ENCODE measurements around the gene BRME1.
A peak's percentile ranks its signal among the peaks of the same experiment; 100 is the strongest.

BRME1 gene

GRCh38 chr19:13905634-13906520 is at the start of gene BRME1, which contains the start of gene CC2D1A:
BRME1 (minus strand) TSS chr19:13906117; CDS start chr19:13904892, 1,225 bp downstream.
CC2D1A (plus strand) TSS chr19:13906201; CDS start chr19:13906442, 241 bp downstream.
- peak; percentile 85 for DNase-seq

DNA sequence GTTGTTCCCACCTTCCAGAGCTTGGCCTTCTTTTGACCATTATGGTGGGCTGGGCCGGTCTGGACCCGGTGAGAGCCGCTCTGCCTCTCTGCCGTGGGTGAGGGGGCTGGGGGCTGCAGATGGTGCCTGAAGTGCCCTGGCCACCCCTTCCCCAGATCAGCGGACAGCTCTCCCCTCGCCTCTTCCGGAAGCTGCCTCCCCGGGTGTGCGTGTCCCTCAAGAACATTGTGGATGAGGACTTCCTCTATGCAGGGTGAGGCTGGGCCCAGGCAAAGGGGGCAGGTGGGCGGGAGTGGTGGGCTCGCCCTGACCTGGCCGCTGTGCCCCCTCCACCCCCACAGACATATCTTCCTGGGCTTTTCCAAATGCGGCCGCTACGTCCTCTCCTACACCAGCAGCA is 48.3 kb upstream of the BRME1 start:
- no peak for DNase-seq

- DNase-seq: no peak
Measured at GRCh38 chr19:13952931-13953531, 47.1 kb upstream of the BRME1 start.

DNA sequence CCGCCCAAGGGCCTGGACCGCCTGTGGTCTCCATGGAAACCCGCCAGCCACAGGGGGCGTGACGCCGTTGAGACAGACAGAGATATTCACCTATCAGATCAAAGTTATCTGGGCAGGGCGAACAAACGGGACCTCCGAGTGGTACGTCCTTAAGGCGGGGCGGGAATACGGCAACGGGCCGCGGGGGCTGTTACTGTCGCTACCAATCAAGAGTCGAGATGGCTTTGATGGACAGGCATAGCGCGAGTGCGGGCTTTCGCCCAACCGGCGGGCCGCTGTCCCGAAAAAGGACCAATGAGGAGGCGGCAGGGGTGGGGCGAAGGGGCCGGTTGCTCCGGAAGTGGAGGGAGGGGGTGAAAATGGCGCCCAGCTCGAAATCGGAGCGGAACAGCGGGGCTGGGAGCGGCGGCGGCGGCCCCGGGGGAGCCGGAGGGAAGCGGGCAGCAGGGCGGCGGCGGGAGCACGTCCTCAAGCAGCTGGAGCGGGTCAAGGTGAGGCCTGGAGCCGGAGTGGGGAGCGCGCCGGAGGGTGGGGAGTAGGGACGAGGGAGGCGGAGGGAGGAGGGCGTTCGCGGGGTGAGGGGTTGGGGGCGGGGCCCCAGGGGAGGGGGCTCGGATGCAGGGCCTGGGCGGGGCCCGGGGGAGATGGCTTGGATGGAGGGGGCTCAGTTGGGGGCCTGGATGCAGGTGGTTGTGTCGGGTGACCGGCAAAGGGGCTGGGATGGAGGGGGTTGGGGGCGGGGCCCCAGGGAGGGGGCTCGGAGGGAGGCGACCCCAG is 46.4 kb upstream of the BRME1 start, which contains the start of gene DCAF15:
TSS of gene DCAF15 (plus strand) at position 356 of the 777 bp plus-strand sequence. CDS start at position 360, 4 bp downstream.
- DNase-seq: peak; percentile 99

DNA sequence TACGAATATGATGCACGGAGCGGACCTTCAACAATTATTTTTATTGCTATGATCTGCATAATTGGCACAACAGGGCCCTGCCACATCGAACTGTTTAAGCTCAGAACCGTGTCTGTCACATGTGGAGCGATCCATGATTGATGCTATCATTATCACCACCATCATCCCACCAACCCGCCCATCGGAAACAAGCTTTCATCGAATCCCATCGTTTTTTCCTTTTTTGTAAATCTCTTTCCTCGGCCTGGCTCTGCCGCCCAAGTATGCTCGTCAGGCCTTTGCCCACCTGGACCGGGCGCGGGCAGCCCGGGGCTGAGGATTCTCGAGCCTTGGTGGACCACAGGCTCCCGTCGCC is 45.9 kb upstream of the BRME1 start:
- DNase-seq: no peak

GRCh38 chr19:13951043-13951442 is 45.1 kb upstream of the BRME1 start:
- DNase-seq: no peak

- no peak for DNase-seq
Measured at GRCh38 chr19:13946414-13946813, 40.5 kb upstream of the BRME1 start.

DNA sequence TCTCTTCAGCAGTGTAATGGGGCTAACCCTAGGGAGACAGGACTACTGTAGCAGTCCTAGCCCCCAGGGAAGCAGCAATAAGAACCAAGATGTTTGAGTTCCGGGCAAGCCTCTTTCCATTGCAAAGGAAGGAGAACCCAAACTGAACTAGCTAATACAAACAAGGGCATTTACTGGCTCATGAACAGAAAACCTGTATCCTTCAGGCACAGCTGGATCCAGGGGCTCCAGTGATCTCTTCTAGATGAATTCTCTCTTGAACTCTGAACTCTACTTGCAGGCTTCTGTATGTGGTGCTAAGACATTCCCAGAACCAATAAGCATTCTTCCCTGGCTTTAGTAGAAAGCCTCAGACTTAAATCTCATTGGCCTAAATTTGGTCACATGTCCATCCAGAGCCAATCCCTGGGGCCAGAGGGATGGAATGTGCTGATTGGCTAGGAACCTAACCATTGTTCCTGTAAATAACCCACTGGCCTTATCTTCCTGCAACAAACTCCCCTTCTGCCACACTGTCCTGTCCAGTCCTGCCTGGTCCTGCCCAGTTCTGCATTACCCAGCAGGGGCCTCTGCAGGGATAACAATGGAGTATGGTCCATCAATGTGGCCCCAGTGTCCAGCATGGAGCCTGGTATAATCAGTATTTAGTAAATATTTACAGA is 36.2 kb upstream of the BRME1 start:
- no peak for DNase-seq

GRCh38 chr19:13938301-13939064 is 32.6 kb upstream of the BRME1 start, which contains the start of gene PODNL1:
PODNL1 (minus strand) TSS chr19:13938417; CDS start chr19:13938181, 236 bp downstream.
- no peak for DNase-seq

- no peak for DNase-seq
Measured at GRCh38 chr19:13937479-13938300, 31.8 kb upstream of the BRME1 start.

- DNase-seq: no peak
Measured at GRCh38 chr19:13935765-13936510, 30.0 kb upstream of the BRME1 start.

- no peak for DNase-seq
Measured at GRCh38 chr19:13934785-13935109, 28.8 kb upstream of the BRME1 start.

- DNase-seq: no peak
Measured at GRCh38 chr19:13932911-13933393, 27.0 kb upstream of the BRME1 start.

DNA sequence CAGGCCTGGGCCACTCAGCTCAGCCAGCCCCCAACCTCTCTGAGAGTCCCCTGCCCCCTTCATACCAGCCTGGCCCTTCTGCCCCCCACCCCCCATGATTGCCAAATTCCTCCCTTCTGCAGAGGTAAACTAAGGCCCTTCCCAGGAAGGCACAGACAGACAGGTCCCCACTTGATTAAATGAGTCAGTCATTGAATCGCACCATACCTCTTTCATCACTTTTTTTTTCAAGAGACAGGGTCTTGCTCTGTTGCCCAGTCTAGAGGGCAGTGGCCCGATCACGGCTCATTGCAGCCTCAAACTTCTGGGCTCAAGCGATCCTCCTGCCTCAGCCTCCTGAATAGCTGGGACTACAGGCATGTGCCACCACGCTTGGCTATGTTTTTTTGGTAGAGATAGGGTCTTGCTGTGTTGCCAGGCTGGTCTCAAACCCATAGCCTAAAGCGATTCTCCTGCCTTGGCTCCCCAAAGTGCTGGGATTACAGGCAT is 26.3 kb upstream of the BRME1 start:
- DNase-seq: no peak

DNA sequence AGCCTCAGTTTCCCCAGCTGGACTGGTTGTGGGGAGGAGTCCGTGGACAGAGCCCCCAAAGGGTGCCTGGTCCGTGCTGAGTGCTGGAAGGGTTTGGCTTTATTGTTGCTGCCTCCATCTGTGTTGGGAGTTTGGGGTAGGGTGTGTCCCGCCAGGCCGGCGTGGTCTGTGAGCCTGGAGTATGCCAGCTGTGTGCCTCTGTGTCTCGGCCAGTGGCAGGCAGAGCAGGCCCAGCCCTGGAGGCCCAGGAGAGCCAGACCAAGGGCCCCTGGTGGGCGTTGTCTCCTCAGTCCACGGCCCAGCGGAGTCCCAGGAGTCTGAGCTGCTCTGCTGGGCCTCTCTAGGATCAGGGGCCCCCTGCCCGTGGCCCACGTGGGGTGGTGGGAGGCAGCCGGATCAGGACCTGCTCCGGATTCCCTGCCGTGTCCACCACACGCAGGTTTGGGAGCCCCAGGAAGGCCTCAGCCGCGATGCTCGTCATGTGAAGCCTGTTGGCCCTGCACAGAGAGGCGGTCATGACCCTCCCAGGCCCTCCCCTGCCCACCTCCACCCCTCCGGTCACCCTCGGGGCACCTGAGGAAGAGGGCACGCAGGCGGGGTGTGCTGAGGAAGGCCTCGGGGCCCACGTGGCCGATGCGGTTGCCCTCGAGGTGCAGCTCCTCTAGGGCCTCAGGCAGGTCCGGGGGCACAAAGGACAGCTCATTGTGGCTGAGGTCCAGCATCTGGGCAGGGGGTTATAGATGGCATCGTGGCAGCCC is 25.7 kb upstream of the BRME1 start:
- DNase-seq: no peak

DNA sequence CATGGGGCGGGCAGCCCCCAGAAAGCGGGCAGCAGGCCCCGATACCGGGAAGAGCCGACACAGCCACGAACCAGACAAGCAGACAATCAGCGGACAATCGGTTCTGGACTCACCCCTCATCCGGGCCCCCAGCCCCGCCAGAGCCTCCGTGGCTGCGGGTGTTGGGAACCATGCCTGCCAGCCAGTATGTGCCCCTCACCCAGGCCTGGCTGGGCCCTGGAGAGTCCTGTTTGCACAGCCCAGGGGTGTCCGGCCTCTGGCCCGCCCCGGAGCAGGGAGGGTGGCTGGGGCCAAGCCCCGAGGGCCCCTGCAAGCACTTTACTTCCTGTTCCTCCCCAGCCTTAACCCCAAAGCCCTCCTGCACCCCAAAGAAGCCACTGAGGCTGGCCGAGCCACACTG is 24.5 kb upstream of the BRME1 start:
- no peak for DNase-seq

DNA sequence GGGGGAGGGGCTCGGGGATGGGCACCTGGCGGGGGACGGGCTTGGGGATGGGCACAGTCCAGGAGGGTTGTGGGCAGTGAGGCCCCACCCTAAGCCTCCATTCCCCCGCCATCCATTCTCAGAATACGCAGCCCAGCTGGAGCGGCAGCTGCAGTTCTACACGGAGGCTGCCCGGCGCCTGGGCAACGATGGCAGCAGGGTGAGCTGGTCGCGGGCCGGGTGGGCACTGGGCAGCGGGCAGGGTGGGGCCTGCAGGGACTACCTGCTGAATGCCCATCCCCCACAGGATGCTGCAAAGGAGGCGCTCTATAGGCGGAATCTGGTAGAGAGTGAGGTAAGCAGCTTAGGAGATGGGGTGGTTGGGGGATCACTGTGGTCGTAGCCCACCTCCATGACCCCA is 24.0 kb upstream of the BRME1 start:
- no peak for DNase-seq

GRCh38 chr19:13929340-13929739 is 23.4 kb upstream of the BRME1 start:
- no peak for DNase-seq

DNA sequence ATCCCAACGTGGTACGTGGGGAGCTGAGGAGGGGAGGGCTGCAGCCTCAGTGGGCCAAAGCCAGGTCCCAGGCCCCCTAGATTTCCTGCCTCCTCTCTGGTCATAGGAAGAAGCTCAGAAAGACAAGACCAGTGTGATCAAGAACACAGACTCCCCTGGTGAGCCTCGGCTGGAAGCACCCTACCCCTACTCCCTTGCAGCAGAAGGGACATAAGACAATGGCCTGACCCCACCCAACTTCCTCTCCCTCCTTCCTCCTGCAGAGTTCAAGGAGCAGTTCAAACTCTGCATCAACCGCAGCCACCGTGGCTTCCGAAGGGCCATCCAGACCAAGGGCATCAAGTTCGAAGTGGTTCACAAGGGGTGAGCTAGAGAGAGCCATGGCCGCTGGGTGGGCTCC is 20.8 kb upstream of the BRME1 start:
- no peak for DNase-seq
